SK-N-MC (cell line): ENCODE data around the gene RCAN2.

Source experiments
- EZH2 ChIP-seq: fragments of 200-600 bp; sonication (generic); IDR thresholded peaks from one replicate; pipeline ENCODE4 v1.6.1; 2017; ENCODE audit warnings: antibody characterized with exemption
- POLR2AphosphoS5 ChIP-seq: IDR thresholded peaks from 2 replicates; pipeline ENCODE4 v1.6.1; 2012; ENCODE audit warnings: mild to moderate bottlenecking, low read depth, low read length, borderline replicate concordance

DNA sequence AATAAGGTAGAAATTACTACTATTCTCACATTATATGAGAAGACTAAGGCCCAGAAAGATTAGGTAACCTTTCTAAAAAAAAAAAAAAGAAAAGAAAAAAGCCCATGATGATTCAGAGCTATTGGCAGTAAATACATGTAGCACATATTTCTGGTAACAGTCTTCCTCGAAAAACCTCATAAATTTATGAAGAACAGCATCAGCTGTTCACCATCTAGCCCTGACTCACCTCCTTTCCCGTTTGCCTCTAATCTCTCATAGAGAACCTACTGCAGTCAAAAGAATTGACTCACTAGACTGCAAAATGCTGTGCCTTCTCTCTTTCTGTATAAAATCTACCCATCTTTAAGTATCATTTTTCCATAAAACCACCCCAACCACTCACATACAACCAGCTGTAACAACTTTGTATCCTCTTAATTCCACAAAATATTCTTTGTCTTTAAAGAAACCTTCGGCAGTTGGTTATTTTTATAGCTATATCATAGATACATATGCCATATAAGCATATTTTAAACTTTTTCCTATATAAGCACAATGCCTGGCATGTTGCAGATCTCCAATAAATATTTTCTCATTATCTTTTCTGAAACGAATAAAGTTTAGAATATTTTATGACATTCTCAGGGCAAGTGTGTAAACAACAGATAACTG, 167.8 kb downstream of the RCAN2 start:
- TF ChIP-seq POLR2AphosphoS5 (no peak), EZH2 (no peak)
